Measurements from ENCODE around the gene COL4A2. TPM values are rescaled to one million over a fixed set of nuclear protein-coding genes. Genes with fewer than 3 reads are reported as not detected.
"Not testable (repeated sequence)": the region's sequence is repeated elsewhere in the genome, so short reads cannot be mapped to it uniquely, and the experiment has no call there.

COL4A2 gene
- total RNA-seq, 6 experiments from 2014 or later: 8.4 to 65.8 (median 42.5) TPM

DNA sequence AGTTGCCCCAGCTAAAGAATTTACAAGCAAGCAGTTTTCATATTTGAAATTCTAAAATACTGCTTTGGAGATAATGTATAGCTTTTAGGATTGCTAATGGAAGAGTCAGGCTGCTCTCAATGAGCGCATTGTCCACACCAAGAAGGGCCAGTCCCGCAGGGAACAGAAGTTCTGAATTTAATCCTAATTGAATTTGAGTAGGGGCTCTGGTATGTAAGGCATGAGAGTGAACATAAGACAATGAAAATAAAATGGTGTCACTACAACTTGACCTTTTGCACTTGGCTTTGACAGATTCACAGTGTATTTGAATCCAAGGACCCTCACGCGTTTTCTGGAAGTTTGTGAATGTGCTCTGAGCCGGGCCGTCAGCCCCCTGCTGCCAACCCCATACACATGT is 221.8 kb downstream of the COL4A2 start:
- H3K27ac ChIP-seq: peak overlapping the region; percentile 70 to 85 (median 78)
- 61% methylated on average over 2 of the region's 6 CpGs for WGBS (ENCODE audit: insufficient coverage, low coverage, low lambda C conversion rate, missing lambda C conversion rate)
- no peaks in the 10 kb centered on the region for H3K36me3 ChIP-seq
- H3K27me3 ChIP-seq: no peaks in the 10 kb centered on the region
- H3K4me1 ChIP-seq: peaks cover 2 to 79% (median 38%) of the 10 kb centered on the region in 4 donors
- TF ChIP-seq, protein P1, sequence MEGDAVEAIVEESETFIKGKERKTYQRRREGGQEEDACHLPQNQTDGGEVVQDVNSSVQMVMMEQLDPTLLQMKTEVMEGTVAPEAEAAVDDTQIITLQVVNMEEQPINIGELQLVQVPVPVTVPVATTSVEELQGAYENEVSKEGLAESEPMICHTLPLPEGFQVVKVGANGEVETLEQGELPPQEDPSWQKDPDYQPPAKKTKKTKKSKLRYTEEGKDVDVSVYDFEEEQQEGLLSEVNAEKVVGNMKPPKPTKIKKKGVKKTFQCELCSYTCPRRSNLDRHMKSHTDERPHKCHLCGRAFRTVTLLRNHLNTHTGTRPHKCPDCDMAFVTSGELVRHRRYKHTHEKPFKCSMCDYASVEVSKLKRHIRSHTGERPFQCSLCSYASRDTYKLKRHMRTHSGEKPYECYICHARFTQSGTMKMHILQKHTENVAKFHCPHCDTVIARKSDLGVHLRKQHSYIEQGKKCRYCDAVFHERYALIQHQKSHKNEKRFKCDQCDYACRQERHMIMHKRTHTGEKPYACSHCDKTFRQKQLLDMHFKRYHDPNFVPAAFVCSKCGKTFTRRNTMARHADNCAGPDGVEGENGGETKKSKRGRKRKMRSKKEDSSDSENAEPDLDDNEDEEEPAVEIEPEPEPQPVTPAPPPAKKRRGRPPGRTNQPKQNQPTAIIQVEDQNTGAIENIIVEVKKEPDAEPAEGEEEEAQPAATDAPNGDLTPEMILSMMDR (IDR thresholded peaks at IDR 0.05): no peak
- no peak for TF ChIP-seq POLR2A (IDR thresholded peaks at IDR 0.05)
- no peak overlapping the region for H3K4me3 ChIP-seq
- ATAC-seq: no peak
- DNase-seq: peak in 1 of 3 donors; percentile 27
- intact Hi-C loops (cut with DNase I): no loop called here
- H3K9me3 ChIP-seq: no peaks in the 10 kb centered on the region

DNA sequence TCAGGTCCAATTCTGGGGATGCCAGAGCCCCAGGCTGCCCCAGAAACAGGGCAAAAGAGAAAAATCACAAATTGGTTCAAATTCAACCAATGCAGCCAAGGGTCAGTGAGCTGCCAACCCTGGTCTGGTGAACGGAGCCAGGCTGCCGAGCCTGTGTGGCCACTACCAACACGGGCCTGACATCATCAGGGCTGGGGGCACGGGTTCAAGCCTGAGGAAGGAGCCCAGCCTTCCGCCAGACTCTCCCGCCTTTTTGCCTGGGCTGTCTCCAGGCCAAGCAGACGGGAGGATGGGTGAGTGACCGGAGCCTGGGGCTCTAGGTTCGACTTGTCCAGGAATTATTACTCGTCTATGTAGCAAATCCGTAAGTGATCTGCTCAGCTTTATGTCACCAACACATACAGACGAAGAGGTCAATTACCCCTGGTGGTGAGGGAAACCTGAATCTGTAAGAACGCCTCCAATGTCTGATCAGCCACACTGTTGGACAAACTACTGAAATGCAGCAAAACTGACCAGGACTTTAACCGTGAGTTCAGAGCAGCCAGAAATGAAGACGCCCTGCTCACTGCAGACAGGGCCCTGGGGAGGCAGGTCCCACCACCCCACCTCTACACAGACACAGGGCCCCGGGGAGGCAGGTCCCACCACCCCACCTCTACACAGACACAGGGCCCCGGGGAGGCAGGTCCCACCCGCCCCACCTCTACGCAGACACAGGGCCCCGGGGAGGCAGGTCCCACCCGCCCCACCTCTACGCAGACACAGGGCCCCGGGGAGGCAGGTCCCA is 222.6 kb downstream of the COL4A2 start:
- WGBS (ENCODE audit: insufficient coverage, low coverage, low lambda C conversion rate, missing lambda C conversion rate): 15% methylated on average over 5 of the region's 23 CpGs
- H3K4me3 ChIP-seq: no peak overlapping the region
- intact Hi-C loops (cut with DNase I): no loop called here
- H3K9me3 ChIP-seq: no peaks in the 10 kb centered on the region
- no peak for TF ChIP-seq POLR2A (IDR thresholded peaks at IDR 0.05)
- peak; percentile 72 to 76 (median 74) for DNase-seq
- peak overlapping the region; percentile 70 to 85 (median 78) for H3K27ac ChIP-seq
- no peaks in the 10 kb centered on the region for H3K27me3 ChIP-seq
- ATAC-seq: peak in 3 of 4 donors; percentile 8 to 25 (median 21)
- H3K36me3 ChIP-seq: no peaks in the 10 kb centered on the region
- peaks cover 0 to 71% (median 34%) of the 10 kb centered on the region in 4 donors for H3K4me1 ChIP-seq

DNA sequence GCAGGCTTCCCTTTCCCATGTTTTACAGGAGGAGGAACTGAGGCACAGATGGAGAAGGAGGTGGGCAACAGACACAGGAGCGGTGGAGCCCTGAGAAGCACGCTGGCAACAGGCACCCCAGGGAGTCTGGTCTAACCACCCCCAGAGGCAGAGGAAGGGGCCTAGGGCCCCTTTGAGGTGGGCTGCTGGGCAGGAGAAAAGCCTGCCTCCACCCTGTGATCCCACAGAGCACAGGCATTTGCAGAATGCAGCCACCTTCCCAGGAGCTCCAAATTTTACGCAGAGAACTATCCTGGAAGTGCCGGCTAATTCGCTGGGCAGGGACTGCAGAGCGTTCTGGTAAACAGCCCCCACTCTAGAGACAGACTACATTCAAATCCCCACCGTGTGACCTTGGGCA is 224.0 kb downstream of the COL4A2 start:
- Histone ChIP-seq H3K9me3 (no peaks in the 10 kb centered on the region), H3K36me3 (no peaks in the 10 kb centered on the region), H3K27me3 (no peaks in the 10 kb centered on the region), H3K27ac (peak overlapping the region; percentile 15 to 59 (median 47)), H3K4me3 (no peak overlapping the region), H3K4me1 (peaks cover 0 to 63% (median 29%) of the 10 kb centered on the region in 4 donors)
- TF ChIP-seq, protein P1 (IDR thresholded peaks at IDR 0.05): no peak
- no peak for TF ChIP-seq POLR2A (IDR thresholded peaks at IDR 0.05)
- ATAC-seq (no peak), DNase-seq (no peak)
- no CpG with 5 or more reads among the region's 7 CpGs for WGBS (ENCODE audit: insufficient coverage, low coverage, low lambda C conversion rate, missing lambda C conversion rate)
- intact Hi-C loops (cut with DNase I): no loop called here

DNA sequence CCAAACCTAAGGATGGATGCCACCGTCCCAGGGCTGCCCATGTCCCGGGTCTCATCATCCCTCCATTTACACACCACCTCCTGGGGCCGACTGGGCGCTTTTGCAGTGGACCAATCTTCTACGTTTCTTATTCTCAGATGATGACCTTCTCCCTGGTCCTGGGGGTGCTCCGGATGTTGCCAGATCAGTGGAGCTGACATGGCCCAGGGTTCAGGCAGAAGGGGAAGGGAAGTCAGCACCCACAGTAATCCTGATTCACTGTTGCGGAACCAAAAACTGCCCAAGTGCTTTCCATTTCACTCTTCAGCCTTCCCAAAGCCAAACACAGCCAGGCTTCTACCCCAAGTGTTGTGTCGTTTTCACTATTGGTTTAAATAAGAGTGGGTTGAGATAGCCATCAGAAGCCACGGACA is 224.6 kb downstream of the COL4A2 start:
- DNase-seq (no peak), ATAC-seq (peak in 1 of 4 donors; percentile 2)
- no peaks in the 10 kb centered on the region for H3K9me3 ChIP-seq
- no peaks in the 10 kb centered on the region for H3K27me3 ChIP-seq
- intact Hi-C loops (cut with DNase I): no loop called here
- H3K4me3 ChIP-seq: no peak overlapping the region
- peak overlapping the region in 2 of 3 donors; percentile 47 to 59 for H3K27ac ChIP-seq
- no peak for TF ChIP-seq POLR2A (IDR thresholded peaks at IDR 0.05)
- TF ChIP-seq, protein P1 (IDR thresholded peaks at IDR 0.05): no peak
- H3K36me3 ChIP-seq: no peaks in the 10 kb centered on the region
- H3K4me1 ChIP-seq: peaks cover 0 to 58% (median 26%) of the 10 kb centered on the region in 4 donors
- WGBS (ENCODE audit: insufficient coverage, low coverage, low lambda C conversion rate, missing lambda C conversion rate): 59% methylated on average over 6 of the region's 9 CpGs

DNA sequence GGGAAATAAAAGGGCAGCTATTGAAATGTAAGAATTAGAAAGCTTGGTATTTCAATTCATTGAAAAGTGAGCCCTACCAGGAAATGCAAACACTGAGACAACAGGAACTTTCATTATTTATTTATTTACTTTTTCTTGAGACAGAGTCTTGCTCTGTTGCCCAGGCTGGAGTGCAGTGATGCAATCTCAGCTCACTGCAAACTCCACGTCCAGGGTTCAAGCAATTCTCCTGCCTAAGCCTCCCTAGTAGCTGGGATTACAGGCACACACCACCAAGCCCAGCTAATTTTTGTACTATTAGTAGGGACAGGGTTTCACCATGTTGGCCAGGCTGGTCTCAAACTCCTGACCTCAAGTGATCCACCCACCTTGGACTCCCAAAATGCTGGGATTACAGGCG is 225.2 kb downstream of the COL4A2 start:
- H3K36me3 ChIP-seq; DNase-seq; intact Hi-C loops (cut with DNase I); H3K4me3 ChIP-seq; ATAC-seq; H3K9me3 ChIP-seq; H3K27me3 ChIP-seq: not testable (repeated sequence)
- Histone ChIP-seq H3K27ac (peak overlapping the region in 2 of 3 donors; percentile 47 to 59), H3K4me1 (peaks cover 0 to 52% (median 24%) of the 10 kb centered on the region in 4 donors)
- 0% methylated on average over 1 of the region's 2 CpGs for WGBS (ENCODE audit: insufficient coverage, low coverage, low lambda C conversion rate, missing lambda C conversion rate)

Measured in right lobe of liver (tissue), 6 donors.